IMR-90 (cell line): ENCODE results near the gene ANTXR1.

Source experiments
- BHLHE40 ChIP-seq: fragments of 150-350 bp; IDR thresholded peaks from 2 replicates; pipeline ENCODE4 v1.6.1; 2016; ENCODE audit warnings: mild to moderate bottlenecking, low read depth, low read length
- CEBPB ChIP-seq: IDR thresholded peaks from 2 replicates; pipeline ENCODE4 v1.6.1; 2012; ENCODE audit warnings: low read depth, low read length, improper control_type of control experiment
- FOS ChIP-seq: fragments of 150-350 bp; IDR thresholded peaks from 2 replicates; pipeline ENCODE4 v1.6.1; 2016; ENCODE audit warnings: low read depth, low read length
- MAFK ChIP-seq: IDR thresholded peaks from 2 replicates; pipeline ENCODE4 v1.6.1; 2012; ENCODE audit warnings: low read depth, low read length, improper control_type of control experiment
- MAZ ChIP-seq: IDR thresholded peaks from 2 replicates; pipeline ENCODE4 v1.6.1; 2012; ENCODE audit warnings: low read depth, mild to moderate bottlenecking, low read length, improper control_type of control experiment, moderate library complexity, borderline replicate concordance
- MXI1 ChIP-seq: IDR thresholded peaks from 2 replicates; pipeline ENCODE4 v1.6.1; 2012; ENCODE audit warnings: low read depth, mild to moderate bottlenecking, low read length, moderate library complexity, borderline replicate concordance
- NFE2L2 ChIP-seq: fragments of 150-350 bp; IDR thresholded peaks from 2 replicates; pipeline ENCODE4 v1.6.1; 2016; ENCODE audit warnings: low read depth, mild to moderate bottlenecking, low read length
- POLR2A ChIP-seq: IDR thresholded peaks from 2 replicates; pipeline ENCODE4 v1.6.1; 2012; ENCODE audit warnings: mild to moderate bottlenecking, low read depth, low read length
- RAD21 ChIP-seq: IDR thresholded peaks from 2 replicates; pipeline ENCODE4 v1.6.1; 2012; ENCODE audit warnings: low read length, improper control_type of control experiment
- RCOR1 ChIP-seq: IDR thresholded peaks from 2 replicates; pipeline ENCODE4 v1.6.1; 2012; ENCODE audit warnings: mild to moderate bottlenecking, low read length, improper control_type of control experiment; ENCODE audit not compliant: insufficient replicate concordance
- RFX5 ChIP-seq: IDR thresholded peaks from 2 replicates; pipeline ENCODE4 v1.8.0; 2012; ENCODE audit warnings: low read depth, mild to moderate bottlenecking, low read length, moderate library complexity
- SMC3 ChIP-seq: fragments of 150-350 bp; IDR thresholded peaks from 2 replicates; pipeline ENCODE4 v1.6.1; 2016; ENCODE audit warnings: low read depth, mild to moderate bottlenecking, antibody characterized with exemption, low read length, moderate library complexity
- TF ChIP-seq, protein P1 (sequence below): fragments of 150-350 bp; IDR thresholded peaks from 2 replicates; pipeline ENCODE4 v1.6.1; 2017; ENCODE audit warnings: mild to moderate bottlenecking, antibody characterized with exemption, low read length, low read depth
- TF ChIP-seq, protein P2 (sequence below): conservative IDR thresholded peaks from 2 replicates; pipeline ENCODE4 v1.5.1; 2012; ENCODE audit warnings: mild to moderate bottlenecking, low read depth, low read length, improper control_type of control experiment

DNA sequence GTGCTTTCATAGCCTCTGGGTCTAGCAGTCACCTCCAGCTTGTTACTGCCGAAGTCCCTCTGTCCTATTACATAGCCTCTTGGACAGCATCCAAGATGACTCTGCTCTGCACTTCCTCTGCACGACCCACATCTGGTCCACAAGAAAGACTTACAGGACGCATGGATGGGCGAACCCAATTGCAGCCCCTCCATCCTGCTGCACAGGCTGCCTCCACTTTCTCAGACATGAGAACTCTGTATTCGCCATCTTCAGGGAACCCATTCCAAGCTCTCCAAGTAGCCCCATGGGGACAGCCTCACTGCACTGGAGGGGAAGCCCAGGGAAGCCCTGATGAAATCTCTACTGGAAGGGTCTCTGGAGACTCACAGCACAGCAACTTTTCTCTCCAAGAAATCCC is 201.9 kb downstream of the ANTXR1 start:
- TF ChIP-seq CEBPB (no peak), BHLHE40 (no peak), RAD21 (no peak), RCOR1 (no peak), MAZ (no peak), FOS (no peak), NFE2L2 (no peak), SMC3 (no peak), RFX5 (no peak), POLR2A (no peak), MXI1 (no peak), MAFK (no peak)
- TF ChIP-seq, protein P1, sequence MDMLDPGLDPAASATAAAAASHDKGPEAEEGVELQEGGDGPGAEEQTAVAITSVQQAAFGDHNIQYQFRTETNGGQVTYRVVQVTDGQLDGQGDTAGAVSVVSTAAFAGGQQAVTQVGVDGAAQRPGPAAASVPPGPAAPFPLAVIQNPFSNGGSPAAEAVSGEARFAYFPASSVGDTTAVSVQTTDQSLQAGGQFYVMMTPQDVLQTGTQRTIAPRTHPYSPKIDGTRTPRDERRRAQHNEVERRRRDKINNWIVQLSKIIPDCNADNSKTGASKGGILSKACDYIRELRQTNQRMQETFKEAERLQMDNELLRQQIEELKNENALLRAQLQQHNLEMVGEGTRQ, result no peak
- TF ChIP-seq, protein P2, sequence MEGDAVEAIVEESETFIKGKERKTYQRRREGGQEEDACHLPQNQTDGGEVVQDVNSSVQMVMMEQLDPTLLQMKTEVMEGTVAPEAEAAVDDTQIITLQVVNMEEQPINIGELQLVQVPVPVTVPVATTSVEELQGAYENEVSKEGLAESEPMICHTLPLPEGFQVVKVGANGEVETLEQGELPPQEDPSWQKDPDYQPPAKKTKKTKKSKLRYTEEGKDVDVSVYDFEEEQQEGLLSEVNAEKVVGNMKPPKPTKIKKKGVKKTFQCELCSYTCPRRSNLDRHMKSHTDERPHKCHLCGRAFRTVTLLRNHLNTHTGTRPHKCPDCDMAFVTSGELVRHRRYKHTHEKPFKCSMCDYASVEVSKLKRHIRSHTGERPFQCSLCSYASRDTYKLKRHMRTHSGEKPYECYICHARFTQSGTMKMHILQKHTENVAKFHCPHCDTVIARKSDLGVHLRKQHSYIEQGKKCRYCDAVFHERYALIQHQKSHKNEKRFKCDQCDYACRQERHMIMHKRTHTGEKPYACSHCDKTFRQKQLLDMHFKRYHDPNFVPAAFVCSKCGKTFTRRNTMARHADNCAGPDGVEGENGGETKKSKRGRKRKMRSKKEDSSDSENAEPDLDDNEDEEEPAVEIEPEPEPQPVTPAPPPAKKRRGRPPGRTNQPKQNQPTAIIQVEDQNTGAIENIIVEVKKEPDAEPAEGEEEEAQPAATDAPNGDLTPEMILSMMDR, result no peak
